HepG2 (cell line): ENCODE results near the gene XKR7. TPM values are rescaled to one million over a fixed set of nuclear protein-coding genes. Genes with fewer than 3 reads are reported as not detected.

ENCODE experiments used
- FLYWCH1 ChIP-seq: sonication (generic); formaldehyde crosslinking; IDR thresholded peaks from 2 replicates; pipeline ENCODE4 v1.8.1; 2023; ENCODE audit warnings: mild to moderate bottlenecking, missing genetic modification reagents
- GABPB1 ChIP-seq: IDR thresholded peaks from 2 replicates; pipeline ENCODE4 v1.6.1; 2016; ENCODE audit warnings: mild to moderate bottlenecking, missing genetic modification reagents, moderate library complexity, missing compliant biosample characterization
- HNRNPUL1 ChIP-seq: fragments of 200-400 bp; formaldehyde crosslinking; IDR thresholded peaks from 2 replicates; pipeline ENCODE4 v1.6.1; 2017; ENCODE audit warnings: low read depth, mild to moderate bottlenecking, low read length, moderate library complexity
- U2AF1 ChIP-seq: fragments of 200-400 bp; formaldehyde crosslinking; optimal IDR thresholded peaks from 2 replicates; pipeline ENCODE3; 2017; ENCODE audit warnings: mild to moderate bottlenecking, low read depth, low read length
- ZFX ChIP-seq: sonication (generic); formaldehyde crosslinking; IDR thresholded peaks from 2 replicates; pipeline ENCODE4 v1.4.0; 2020; ENCODE audit warnings: mild to moderate bottlenecking, low read depth, missing genetic modification reagents, moderate library complexity
- ZNF839 ChIP-seq: sonication (generic); formaldehyde crosslinking; IDR thresholded peaks from 2 replicates; pipeline ENCODE4 v1.4.0; 2020; ENCODE audit warnings: missing genetic modification reagents, mild to moderate bottlenecking, borderline replicate concordance
- polyA plus RNA-seq, 8 experiments: library from polyadenylated mRNA; depleted of rRNA in 3 of 8; stranded (reverse) in 7 of 8; unstranded in 1 of 8; fragments of >200 nt; fragmentation: Illumina TruSeq in 4 of 8; extraction: Trizol in 4 of 8; gene quantifications; 2 replicates each; pipeline versions ENCODE4 v1.2.1 to v1.2.3, GENCODE V29; 2011 to 2016; ENCODE audit warnings: low read depth in 4 of 8, missing spikeins in 1 of 8, mixed read lengths in 1 of 8; ENCODE audit not compliant: insufficient read depth in 1 of 8
- total RNA-seq, 5 experiments: library from RNA; depleted of rRNA; stranded (reverse); fragments of >200 nt; fragmentation: Illumina TruSeq; extraction: Trizol; gene quantifications; 2 replicates each; pipeline ENCODE4 v1.2.3, GENCODE V29; 2016; ENCODE audit warnings: low read depth in 1 of 5
- TF ChIP-seq, protein P1 (sequence below): IDR thresholded peaks from 2 replicates; pipeline ENCODE4 v1.6.1; 2016; ENCODE audit warnings: low read depth, missing genetic modification reagents, missing compliant biosample characterization
- TF ChIP-seq, protein P2 (sequence below): sonication (generic); formaldehyde crosslinking; conservative IDR thresholded peaks from 2 replicates; pipeline ENCODE4 v1.4.0; 2020; ENCODE audit warnings: missing genetic modification reagents
- TF ChIP-seq, protein P3 (sequence below): sonication (generic); formaldehyde crosslinking; IDR thresholded peaks from 2 replicates; pipeline ENCODE4 v1.4.0; 2020; ENCODE audit warnings: missing genetic modification reagents, borderline replicate concordance
- TF ChIP-seq, protein P4 (sequence below): sonication (generic); formaldehyde crosslinking; IDR thresholded peaks from 2 replicates; pipeline ENCODE4 v1.9.0; 2022; ENCODE audit warnings: low read depth, missing genetic modification reagents
- TF ChIP-seq, protein P5 (sequence below): sonication (generic); formaldehyde crosslinking; IDR thresholded peaks from 2 replicates; pipeline ENCODE4 v1.8.1; 2023; ENCODE audit warnings: mild to moderate bottlenecking, inconsistent platforms, moderate library complexity, missing genetic modification reagents, borderline replicate concordance

The XKR7 gene
- total and polyA plus RNA-seq, 2 of the 13 experiments (the other 11 are each of a cell fraction or from before 2014, with no cell fraction given) = not detected

DNA sequence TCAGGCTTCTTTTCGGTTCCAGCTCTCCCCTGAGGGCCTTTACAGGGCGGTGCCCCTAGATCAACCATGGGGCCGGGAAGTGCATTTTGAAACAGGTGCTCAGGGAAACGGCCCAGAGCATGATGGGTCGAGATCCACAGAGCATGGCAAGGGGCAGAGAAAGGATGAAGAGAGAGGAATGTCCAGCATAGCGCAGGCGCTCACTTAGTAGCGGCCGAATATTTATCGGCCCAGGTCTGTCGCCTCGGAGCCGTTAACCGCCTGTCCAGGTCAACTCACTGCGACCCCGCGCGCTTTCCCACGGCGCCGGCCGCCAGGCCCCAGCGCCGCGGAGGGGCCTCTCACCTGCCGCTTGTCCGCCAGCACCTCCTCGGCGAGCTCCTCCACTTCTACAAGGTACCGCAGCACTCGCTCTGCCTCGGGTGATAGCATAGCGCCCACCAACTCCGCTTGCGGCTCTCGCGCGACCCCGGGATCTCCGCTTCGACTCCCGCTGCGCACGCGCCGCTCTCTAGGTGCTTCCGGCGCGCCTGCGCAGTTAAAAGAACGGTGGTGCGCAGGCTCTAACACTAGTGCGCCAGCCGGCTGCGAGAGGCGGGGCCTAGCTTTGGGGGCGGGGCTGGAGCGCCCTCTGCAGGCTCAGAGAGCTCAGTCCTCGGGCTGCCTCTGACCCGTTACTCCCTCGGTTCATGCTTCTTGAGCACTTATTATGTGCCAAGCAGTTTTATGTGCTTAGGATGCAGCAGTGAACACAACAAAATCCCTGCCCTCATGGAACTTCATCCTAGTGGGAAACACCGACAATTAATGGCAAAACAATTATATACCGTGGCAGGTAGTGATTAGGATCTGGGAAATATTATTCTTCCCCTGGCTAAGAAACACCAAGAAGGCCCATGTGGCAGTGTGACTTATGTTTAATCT is 16.2 kb upstream of the XKR7 start, which contains the start of gene PDRG1 (continued):
- TF ChIP-seq, protein P1, sequence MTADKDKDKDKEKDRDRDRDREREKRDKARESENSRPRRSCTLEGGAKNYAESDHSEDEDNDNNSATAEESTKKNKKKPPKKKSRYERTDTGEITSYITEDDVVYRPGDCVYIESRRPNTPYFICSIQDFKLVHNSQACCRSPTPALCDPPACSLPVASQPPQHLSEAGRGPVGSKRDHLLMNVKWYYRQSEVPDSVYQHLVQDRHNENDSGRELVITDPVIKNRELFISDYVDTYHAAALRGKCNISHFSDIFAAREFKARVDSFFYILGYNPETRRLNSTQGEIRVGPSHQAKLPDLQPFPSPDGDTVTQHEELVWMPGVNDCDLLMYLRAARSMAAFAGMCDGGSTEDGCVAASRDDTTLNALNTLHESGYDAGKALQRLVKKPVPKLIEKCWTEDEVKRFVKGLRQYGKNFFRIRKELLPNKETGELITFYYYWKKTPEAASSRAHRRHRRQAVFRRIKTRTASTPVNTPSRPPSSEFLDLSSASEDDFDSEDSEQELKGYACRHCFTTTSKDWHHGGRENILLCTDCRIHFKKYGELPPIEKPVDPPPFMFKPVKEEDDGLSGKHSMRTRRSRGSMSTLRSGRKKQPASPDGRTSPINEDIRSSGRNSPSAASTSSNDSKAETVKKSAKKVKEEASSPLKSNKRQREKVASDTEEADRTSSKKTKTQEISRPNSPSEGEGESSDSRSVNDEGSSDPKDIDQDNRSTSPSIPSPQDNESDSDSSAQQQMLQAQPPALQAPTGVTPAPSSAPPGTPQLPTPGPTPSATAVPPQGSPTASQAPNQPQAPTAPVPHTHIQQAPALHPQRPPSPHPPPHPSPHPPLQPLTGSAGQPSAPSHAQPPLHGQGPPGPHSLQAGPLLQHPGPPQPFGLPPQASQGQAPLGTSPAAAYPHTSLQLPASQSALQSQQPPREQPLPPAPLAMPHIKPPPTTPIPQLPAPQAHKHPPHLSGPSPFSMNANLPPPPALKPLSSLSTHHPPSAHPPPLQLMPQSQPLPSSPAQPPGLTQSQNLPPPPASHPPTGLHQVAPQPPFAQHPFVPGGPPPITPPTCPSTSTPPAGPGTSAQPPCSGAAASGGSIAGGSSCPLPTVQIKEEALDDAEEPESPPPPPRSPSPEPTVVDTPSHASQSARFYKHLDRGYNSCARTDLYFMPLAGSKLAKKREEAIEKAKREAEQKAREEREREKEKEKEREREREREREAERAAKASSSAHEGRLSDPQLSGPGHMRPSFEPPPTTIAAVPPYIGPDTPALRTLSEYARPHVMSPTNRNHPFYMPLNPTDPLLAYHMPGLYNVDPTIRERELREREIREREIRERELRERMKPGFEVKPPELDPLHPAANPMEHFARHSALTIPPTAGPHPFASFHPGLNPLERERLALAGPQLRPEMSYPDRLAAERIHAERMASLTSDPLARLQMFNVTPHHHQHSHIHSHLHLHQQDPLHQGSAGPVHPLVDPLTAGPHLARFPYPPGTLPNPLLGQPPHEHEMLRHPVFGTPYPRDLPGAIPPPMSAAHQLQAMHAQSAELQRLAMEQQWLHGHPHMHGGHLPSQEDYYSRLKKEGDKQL = no peak; the same call in 1 of the 2 replicates
- TF ChIP-seq HNRNPUL1 (no peak), GABPB1 (peak; percentile 97), FLYWCH1 (CRISPR knock-in tag) (no peak), ZNF839 (CRISPR knock-in tag) (no peak; the same call in 1 of the 2 replicates), U2AF1 (no peak), ZFX (CRISPR knock-in tag) (peak; percentile 96)
- TF ChIP-seq, protein P2, sequence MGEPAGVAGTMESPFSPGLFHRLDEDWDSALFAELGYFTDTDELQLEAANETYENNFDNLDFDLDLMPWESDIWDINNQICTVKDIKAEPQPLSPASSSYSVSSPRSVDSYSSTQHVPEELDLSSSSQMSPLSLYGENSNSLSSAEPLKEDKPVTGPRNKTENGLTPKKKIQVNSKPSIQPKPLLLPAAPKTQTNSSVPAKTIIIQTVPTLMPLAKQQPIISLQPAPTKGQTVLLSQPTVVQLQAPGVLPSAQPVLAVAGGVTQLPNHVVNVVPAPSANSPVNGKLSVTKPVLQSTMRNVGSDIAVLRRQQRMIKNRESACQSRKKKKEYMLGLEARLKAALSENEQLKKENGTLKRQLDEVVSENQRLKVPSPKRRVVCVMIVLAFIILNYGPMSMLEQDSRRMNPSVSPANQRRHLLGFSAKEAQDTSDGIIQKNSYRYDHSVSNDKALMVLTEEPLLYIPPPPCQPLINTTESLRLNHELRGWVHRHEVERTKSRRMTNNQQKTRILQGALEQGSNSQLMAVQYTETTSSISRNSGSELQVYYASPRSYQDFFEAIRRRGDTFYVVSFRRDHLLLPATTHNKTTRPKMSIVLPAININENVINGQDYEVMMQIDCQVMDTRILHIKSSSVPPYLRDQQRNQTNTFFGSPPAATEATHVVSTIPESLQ (CRISPR knock-in tag) = peak; percentile 84
- TF ChIP-seq, protein P3, sequence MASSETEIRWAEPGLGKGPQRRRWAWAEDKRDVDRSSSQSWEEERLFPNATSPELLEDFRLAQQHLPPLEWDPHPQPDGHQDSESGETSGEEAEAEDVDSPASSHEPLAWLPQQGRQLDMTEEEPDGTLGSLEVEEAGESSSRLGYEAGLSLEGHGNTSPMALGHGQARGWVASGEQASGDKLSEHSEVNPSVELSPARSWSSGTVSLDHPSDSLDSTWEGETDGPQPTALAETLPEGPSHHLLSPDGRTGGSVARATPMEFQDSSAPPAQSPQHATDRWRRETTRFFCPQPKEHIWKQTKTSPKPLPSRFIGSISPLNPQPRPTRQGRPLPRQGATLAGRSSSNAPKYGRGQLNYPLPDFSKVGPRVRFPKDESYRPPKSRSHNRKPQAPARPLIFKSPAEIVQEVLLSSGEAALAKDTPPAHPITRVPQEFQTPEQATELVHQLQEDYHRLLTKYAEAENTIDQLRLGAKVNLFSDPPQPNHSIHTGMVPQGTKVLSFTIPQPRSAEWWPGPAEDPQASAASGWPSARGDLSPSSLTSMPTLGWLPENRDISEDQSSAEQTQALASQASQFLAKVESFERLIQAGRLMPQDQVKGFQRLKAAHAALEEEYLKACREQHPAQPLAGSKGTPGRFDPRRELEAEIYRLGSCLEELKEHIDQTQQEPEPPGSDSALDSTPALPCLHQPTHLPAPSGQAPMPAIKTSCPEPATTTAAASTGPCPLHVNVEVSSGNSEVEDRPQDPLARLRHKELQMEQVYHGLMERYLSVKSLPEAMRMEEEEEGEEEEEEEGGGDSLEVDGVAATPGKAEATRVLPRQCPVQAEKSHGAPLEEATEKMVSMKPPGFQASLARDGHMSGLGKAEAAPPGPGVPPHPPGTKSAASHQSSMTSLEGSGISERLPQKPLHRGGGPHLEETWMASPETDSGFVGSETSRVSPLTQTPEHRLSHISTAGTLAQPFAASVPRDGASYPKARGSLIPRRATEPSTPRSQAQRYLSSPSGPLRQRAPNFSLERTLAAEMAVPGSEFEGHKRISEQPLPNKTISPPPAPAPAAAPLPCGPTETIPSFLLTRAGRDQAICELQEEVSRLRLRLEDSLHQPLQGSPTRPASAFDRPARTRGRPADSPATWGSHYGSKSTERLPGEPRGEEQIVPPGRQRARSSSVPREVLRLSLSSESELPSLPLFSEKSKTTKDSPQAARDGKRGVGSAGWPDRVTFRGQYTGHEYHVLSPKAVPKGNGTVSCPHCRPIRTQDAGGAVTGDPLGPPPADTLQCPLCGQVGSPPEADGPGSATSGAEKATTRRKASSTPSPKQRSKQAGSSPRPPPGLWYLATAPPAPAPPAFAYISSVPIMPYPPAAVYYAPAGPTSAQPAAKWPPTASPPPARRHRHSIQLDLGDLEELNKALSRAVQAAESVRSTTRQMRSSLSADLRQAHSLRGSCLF (CRISPR knock-in tag) = peak; percentile 92
- TF ChIP-seq, protein P4, sequence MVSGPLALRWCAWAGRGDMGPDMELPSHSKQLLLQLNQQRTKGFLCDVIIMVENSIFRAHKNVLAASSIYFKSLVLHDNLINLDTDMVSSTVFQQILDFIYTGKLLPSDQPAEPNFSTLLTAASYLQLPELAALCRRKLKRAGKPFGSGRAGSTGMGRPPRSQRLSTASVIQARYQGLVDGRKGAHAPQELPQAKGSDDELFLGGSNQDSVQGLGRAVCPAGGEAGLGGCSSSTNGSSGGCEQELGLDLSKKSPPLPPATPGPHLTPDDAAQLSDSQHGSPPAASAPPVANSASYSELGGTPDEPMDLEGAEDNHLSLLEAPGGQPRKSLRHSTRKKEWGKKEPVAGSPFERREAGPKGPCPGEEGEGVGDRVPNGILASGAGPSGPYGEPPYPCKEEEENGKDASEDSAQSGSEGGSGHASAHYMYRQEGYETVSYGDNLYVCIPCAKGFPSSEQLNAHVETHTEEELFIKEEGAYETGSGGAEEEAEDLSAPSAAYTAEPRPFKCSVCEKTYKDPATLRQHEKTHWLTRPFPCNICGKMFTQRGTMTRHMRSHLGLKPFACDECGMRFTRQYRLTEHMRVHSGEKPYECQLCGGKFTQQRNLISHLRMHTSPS = peak; percentile 80
- TF ChIP-seq, protein P5, sequence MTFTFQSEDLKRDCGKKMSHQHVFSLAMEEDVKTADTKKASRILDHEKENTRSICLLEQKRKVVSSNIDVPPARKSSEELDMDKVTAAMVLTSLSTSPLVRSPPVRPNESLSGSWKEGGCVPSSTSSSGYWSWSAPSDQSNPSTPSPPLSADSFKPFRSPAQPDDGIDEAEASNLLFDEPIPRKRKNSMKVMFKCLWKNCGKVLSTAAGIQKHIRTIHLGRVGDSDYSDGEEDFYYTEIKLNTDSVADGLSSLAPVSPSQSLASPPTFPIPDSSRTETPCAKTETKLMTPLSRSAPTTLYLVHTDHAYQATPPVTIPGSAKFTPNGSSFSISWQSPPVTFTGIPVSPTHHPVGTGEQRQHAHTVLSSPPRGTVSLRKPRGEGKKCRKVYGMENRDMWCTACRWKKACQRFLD (CRISPR knock-in tag) = no peak
